Lower leg skin (tissue), 3 donors: ENCODE data around the gene MDGA2.

Experiments used
- POLR2A ChIP-seq, 2 donors: fragments of 450-650 bp; IDR thresholded peaks; one replicate each; pipeline ENCODE4 v1.6.1; 2016 to 2017; ENCODE audit warnings: antibody characterized with exemption in 2 of 2, mild to moderate bottlenecking in 1 of 2, moderate library complexity in 1 of 2
- TF ChIP-seq, protein P1 (sequence below), 3 donors: fragments of 450-650 bp; IDR thresholded peaks; one replicate each; pipeline ENCODE4 v1.5.1; 2016; ENCODE audit warnings: antibody characterized with exemption in 3 of 3, mild to moderate bottlenecking in 3 of 3, moderate library complexity in 2 of 3

DNA sequence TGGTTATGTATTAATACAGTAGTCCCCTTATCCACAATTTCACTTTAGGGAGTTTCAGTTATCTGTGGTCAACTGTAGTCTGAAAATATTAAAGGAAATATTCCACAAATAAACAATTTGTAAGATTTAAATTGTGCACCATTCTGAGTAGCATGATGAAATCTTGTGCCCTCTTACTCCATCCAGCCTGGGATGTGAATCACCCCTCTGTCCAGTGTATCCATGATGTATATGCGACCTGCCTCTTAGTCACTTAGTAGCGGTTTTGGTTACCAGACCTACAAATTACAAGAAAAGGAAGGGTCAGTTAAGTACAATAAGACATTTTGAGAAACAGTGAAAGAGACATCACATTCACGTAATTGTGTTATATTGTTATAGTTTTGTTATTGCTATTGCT lies 39.9 kb upstream of the MDGA2 start:
- TF ChIP-seq, protein P1, sequence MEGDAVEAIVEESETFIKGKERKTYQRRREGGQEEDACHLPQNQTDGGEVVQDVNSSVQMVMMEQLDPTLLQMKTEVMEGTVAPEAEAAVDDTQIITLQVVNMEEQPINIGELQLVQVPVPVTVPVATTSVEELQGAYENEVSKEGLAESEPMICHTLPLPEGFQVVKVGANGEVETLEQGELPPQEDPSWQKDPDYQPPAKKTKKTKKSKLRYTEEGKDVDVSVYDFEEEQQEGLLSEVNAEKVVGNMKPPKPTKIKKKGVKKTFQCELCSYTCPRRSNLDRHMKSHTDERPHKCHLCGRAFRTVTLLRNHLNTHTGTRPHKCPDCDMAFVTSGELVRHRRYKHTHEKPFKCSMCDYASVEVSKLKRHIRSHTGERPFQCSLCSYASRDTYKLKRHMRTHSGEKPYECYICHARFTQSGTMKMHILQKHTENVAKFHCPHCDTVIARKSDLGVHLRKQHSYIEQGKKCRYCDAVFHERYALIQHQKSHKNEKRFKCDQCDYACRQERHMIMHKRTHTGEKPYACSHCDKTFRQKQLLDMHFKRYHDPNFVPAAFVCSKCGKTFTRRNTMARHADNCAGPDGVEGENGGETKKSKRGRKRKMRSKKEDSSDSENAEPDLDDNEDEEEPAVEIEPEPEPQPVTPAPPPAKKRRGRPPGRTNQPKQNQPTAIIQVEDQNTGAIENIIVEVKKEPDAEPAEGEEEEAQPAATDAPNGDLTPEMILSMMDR (IDR thresholded peaks at IDR 0.05), result no peak
- no peak for TF ChIP-seq POLR2A (IDR thresholded peaks at IDR 0.05)
